Stomach (tissue), 9 donors: Measurements from ENCODE around the gene RAB28. TPM values are rescaled to one million over a fixed set of nuclear protein-coding genes. Genes with fewer than 3 reads are reported as not detected.

Source experiments
- DNase-seq, 2 donors: peaks; one replicate each; pipeline versions ENCODE4 v3.0.0 to v3.0.0-alpha.2; 2013 to 2019
- H3K27ac ChIP-seq, 5 donors: fragments of 200-600 bp in 4 of 5; sonication (generic) in 4 of 5; one replicate each; pipeline ENCODE4 v1.5.1; 2013 to 2019; ENCODE audit warnings: mild to moderate bottlenecking in 1 of 5, moderate library complexity in 1 of 5
- H3K27me3 ChIP-seq, 3 donors: fragments of 200-600 bp; sonication (generic); one replicate each; pipeline ENCODE4 v1.5.1; 2017 to 2019; ENCODE audit warnings: mixed run types in 1 of 3
- H3K36me3 ChIP-seq, 4 donors: fragments of 200-600 bp; sonication (generic); 1 replicate in 3 of 4; 2 replicates in 1 of 4; pipeline ENCODE4 v1.5.1; 2016 to 2019
- H3K4me1 ChIP-seq, 4 donors: fragments of 200-600 bp; sonication (generic); one replicate each; pipeline ENCODE4 v1.5.1; 2016 to 2019
- H3K4me3 ChIP-seq, 4 donors: fragments of 200-600 bp; sonication (generic) in 3 of 4; one replicate each; pipeline ENCODE4 v1.5.1; 2016 to 2019; ENCODE audit warnings: mild to moderate bottlenecking in 1 of 4
- H3K9me3 ChIP-seq, 4 donors: fragments of 200-600 bp; sonication (generic); one replicate each; pipeline ENCODE4 v1.5.1; 2016 to 2019
- EP300 ChIP-seq: sonication (generic); formaldehyde crosslinking; IDR thresholded peaks from one replicate; pipeline ENCODE4 v1.6.1; 2017; ENCODE audit warnings: antibody characterized with exemption
- POLR2A ChIP-seq, 4 donors: fragments of 450-650 bp; IDR thresholded peaks; one replicate each; pipeline ENCODE4 v1.6.1; 2016; ENCODE audit warnings: antibody characterized with exemption in 4 of 4, control low read depth in 2 of 4, mild to moderate bottlenecking in 1 of 4, moderate library complexity in 1 of 4
- POLR2AphosphoS5 ChIP-seq, 3 donors: sonication (generic); formaldehyde crosslinking; IDR thresholded peaks; one replicate each; pipeline ENCODE4 v1.6.1; 2016; ENCODE audit warnings: antibody characterized with exemption in 3 of 3
- WGBS, 5 donors: extraction: QIAGEN DNeasy Blood & Tissue Kit in 3 of 5; methylation state at CpG; one replicate each; pipeline versions ENCODE4 v1.1.5 to v1.1.7; 2013 to 2018; 5-methylcytosine and 5-hydroxymethylcytosine counted together
- intact Hi-C: fragments of 100-400 bp; cut with DNase I; formaldehyde crosslinking; loops from one replicate; pipeline ENCODE4 v1.15.1; 2023; ENCODE audit warnings: low total_unique reads
- polyA plus RNA-seq, 3 donors: library from polyadenylated mRNA; stranded (reverse); fragments of 200-250 nt; gene quantifications; one replicate each; pipeline ENCODE4 v1.2.3, GENCODE V29; 2013
- total RNA-seq, 5 donors: library from RNA; depleted of rRNA; stranded (reverse); fragments of >200 nt; gene quantifications; one replicate each; pipeline versions ENCODE4 v1.1.0 to v1.2.3, GENCODE V29; 2014 to 2016
- TF ChIP-seq, protein P1 (sequence below), 7 experiments: fragments of 450-650 bp in 4 of 7; fragments of 200-600 bp in 3 of 7; sonication (generic) in 3 of 7; IDR thresholded peaks; one replicate each; pipeline ENCODE4 v1.5.1; 2016 to 2019; ENCODE audit warnings: antibody characterized with exemption in 7 of 7, control low read depth in 2 of 7, mild to moderate bottlenecking in 1 of 7
- donor health status: healthy with polysubstance abuse.
- donor health status: Bipolar disorder and iron deficiency.
- donor health status: healthy.

Gene RAB28
- total and polyA plus RNA-seq, 8 donors: 0.29 to 27.2 (median 14.7) TPM

DNA sequence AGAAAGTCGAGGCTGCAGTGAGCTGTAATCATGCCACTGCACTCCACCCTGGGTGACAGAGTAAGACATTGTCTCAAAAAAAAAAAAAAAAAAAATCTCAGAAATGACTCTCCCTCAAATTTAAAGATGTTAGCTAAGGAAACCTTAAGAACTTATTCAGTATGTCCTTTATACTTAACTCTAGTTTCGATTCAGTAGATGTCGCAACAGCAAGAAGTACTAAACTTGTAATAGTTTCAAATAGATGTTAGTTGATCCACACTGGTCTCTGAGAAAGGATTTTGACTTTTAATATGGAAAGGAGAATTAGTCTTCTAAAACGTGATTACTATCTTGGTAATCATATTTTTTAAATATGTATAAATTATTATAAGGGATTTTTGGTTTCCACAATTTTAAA is 30.6 kb upstream of the RAB28 start:
- no peak for DNase-seq
- Histone ChIP-seq H3K9me3 (no peaks in the 10 kb centered on the region), H3K4me1 (no peaks in the 10 kb centered on the region), H3K36me3 (no peaks in the 10 kb centered on the region), H3K27me3 (peaks cover 0 to 46% (median 12%) of the 10 kb centered on the region in 3 donors), H3K27ac (no peak overlapping the region), H3K4me3 (no peak overlapping the region)
- 71 to 84% (median 75%) methylated on average over 4 of the region's 4 CpGs for WGBS, 5 donors
- intact Hi-C loops: no loop called here
- TF ChIP-seq POLR2AphosphoS5 (IDR thresholded peaks at IDR 0.05) (no peak), EP300 (no peak), POLR2A (IDR thresholded peaks at IDR 0.05) (no peak)
- TF ChIP-seq, protein P1, sequence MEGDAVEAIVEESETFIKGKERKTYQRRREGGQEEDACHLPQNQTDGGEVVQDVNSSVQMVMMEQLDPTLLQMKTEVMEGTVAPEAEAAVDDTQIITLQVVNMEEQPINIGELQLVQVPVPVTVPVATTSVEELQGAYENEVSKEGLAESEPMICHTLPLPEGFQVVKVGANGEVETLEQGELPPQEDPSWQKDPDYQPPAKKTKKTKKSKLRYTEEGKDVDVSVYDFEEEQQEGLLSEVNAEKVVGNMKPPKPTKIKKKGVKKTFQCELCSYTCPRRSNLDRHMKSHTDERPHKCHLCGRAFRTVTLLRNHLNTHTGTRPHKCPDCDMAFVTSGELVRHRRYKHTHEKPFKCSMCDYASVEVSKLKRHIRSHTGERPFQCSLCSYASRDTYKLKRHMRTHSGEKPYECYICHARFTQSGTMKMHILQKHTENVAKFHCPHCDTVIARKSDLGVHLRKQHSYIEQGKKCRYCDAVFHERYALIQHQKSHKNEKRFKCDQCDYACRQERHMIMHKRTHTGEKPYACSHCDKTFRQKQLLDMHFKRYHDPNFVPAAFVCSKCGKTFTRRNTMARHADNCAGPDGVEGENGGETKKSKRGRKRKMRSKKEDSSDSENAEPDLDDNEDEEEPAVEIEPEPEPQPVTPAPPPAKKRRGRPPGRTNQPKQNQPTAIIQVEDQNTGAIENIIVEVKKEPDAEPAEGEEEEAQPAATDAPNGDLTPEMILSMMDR (IDR thresholded peaks at IDR 0.05): no peak

DNA sequence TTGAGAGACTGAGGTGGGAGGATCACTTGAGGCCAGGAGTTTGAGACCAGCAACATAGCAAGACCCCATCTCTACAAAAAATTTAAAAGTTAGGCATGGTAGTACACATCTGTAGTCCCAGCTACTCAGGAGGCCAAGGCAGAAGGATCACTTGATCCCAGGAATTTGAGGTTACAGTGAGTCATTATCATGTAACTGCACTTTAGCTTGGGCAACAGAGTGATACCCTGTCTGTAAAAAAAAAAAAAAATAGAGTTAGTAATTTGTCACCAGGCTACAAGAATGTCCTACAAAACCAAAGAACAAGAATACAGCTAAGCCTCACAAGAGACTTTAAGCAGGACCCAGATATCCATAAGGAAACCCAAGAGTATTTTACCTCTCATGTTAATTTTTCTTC is 27.0 kb upstream of the RAB28 start:
- peaks cover 0 to 34% (median 12%) of the 10 kb centered on the region in 3 donors for H3K27me3 ChIP-seq
- TF ChIP-seq POLR2AphosphoS5 (IDR thresholded peaks at IDR 0.05): no peak
- TF ChIP-seq, protein P1 (IDR thresholded peaks at IDR 0.05): no peak
- intact Hi-C loops: no loop called here

DNA sequence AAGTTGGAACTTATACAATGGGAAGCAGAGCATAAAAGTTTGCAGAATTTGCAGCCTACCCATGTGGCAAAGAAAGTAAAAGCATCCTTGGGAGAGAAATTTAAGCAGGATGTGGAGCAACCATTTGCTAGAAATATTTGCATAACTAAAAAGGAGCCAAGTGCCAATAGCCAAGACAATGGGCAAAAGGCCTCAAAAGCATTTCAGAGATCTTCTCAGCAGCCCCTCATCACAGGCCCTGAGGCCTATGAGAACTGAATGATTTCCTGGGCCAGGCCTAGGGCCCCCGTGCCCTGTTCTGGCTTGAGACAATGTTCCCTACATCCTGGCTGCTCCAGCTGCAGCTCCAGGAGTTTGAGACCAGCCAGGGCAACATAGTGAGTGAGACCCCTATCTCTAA is 25.3 kb upstream of the RAB28 start:
- peaks cover 0 to 23% (median 11%) of the 10 kb centered on the region in 3 donors for H3K27me3 ChIP-seq
- no peaks in the 10 kb centered on the region for H3K9me3 ChIP-seq
- 64 to 92% (median 79%) methylated on average over 1 of the region's 1 CpG for WGBS, 5 donors
- no peaks in the 10 kb centered on the region for H3K36me3 ChIP-seq
- intact Hi-C loops: no loop called here
- DNase-seq: no peak
- TF ChIP-seq EP300: no peak
- no peak for TF ChIP-seq POLR2AphosphoS5 (IDR thresholded peaks at IDR 0.05)
- TF ChIP-seq, protein P1 (IDR thresholded peaks at IDR 0.05): no peak
- TF ChIP-seq POLR2A (IDR thresholded peaks at IDR 0.05): no peak
- no peak overlapping the region for H3K4me3 ChIP-seq
- no peaks in the 10 kb centered on the region for H3K4me1 ChIP-seq
- no peak overlapping the region for H3K27ac ChIP-seq

More for the DNA sequence above, 27.0 kb upstream of the RAB28 start:
- no peak for DNase-seq
- Histone ChIP-seq H3K36me3 (no peaks in the 10 kb centered on the region), H3K9me3 (no peaks in the 10 kb centered on the region), H3K4me1 (no peaks in the 10 kb centered on the region), H3K4me3 (no peak overlapping the region), H3K27ac (no peak overlapping the region)

DNA sequence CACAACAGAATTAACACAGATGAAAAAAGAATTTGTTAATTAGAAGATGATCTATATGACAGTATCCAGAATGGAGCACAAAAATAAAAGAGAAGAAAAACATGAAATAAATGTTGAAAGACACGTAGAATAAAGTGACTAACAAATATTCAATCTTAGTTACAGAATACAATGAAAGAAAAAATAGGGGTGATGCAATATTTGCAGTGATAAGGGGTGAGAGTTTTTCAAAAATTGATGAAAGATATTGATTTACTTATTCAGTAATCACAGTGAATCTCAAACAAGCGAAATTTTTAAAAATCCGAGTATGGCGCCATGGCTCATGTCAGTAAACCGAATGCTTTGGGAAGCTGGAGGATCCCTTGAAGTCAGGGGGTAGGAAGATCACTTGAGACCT is 20.2 kb upstream of the RAB28 start:
- H3K36me3 ChIP-seq: no peaks in the 10 kb centered on the region
- TF ChIP-seq POLR2AphosphoS5 (IDR thresholded peaks at IDR 0.05) (no peak), EP300 (no peak), POLR2A (IDR thresholded peaks at IDR 0.05) (no peak)
- TF ChIP-seq, protein P1 (IDR thresholded peaks at IDR 0.05): no peak
- WGBS, 5 donors: 88 to 96% (median 92%) methylated on average over 5 of the region's 5 CpGs
- no peak overlapping the region for H3K27ac ChIP-seq
- H3K4me3 ChIP-seq: no peak overlapping the region
- H3K27me3 ChIP-seq: peaks cover 0 to 8% (median 5%) of the 10 kb centered on the region in 3 donors
- H3K4me1 ChIP-seq: no peaks in the 10 kb centered on the region
- no peak for DNase-seq
- H3K9me3 ChIP-seq: no peaks in the 10 kb centered on the region
- intact Hi-C loops: no loop called here
